Measurements from ENCODE around the gene HGD. TPM values are rescaled to one million over a fixed set of nuclear protein-coding genes. Genes with fewer than 3 reads are reported as not detected.

Gene HGD
- total RNA-seq, 4 donors from 2014 or later = not detected

GRCh38 chr3:120673116-120673515 is 8.9 kb downstream of the HGD start:
- intact Hi-C loops (cut with DNase I; ENCODE audit: low total_unique reads) = no loop called here
- no peak for TF ChIP-seq POLR2A (IDR thresholded peaks at IDR 0.05)
- TF ChIP-seq CTCF (IDR thresholded peaks at IDR 0.05) = no peak
- 20 to 35% methylated on average over 2 of the region's 2 CpGs for WGBS, 2 donors
- H3K4me3 ChIP-seq (ENCODE audit: low read depth, poor library complexity, severe bottlenecking) = no peak overlapping the region
- no peak for DNase-seq (ENCODE audit: low spot score in 2 of 2)

- 71 to 80% methylated on average over 2 of the region's 2 CpGs for WGBS, 2 donors
Measured at GRCh38 chr3:120670576-120670975, 11.5 kb downstream of the HGD start.

GRCh38 chr3:120664926-120665325 is 17.1 kb downstream of the HGD start:
- intact Hi-C loops (cut with DNase I; ENCODE audit: low total_unique reads) = no loop called here

More at GRCh38 chr3:120670576-120670975, 11.5 kb downstream of the HGD start:
- no peak overlapping the region for H3K4me3 ChIP-seq (ENCODE audit: low read depth, poor library complexity, severe bottlenecking)
- no peak for TF ChIP-seq POLR2A (IDR thresholded peaks at IDR 0.05)
- no peak for TF ChIP-seq CTCF (IDR thresholded peaks at IDR 0.05)
- intact Hi-C loops (cut with DNase I; ENCODE audit: low total_unique reads) = no loop called here
- no peak for DNase-seq (ENCODE audit: low spot score in 2 of 2)

GRCh38 chr3:120661945-120662344 is 20.1 kb downstream of the HGD start:
- TF ChIP-seq POLR2A (IDR thresholded peaks at IDR 0.05) (no peak), CTCF (IDR thresholded peaks at IDR 0.05) (no peak)
- intact Hi-C loops (cut with DNase I; ENCODE audit: low total_unique reads) = no loop called here
- H3K4me3 ChIP-seq (ENCODE audit: low read depth, poor library complexity, severe bottlenecking) = no peak overlapping the region
- 42 to 48% methylated on average over 5 of the region's 5 CpGs for WGBS, 2 donors
- no peak for DNase-seq (ENCODE audit: low spot score in 2 of 2)

More at GRCh38 chr3:120664926-120665325, 17.1 kb downstream of the HGD start:
- TF ChIP-seq CTCF (IDR thresholded peaks at IDR 0.05) (no peak), POLR2A (IDR thresholded peaks at IDR 0.05) (no peak)
- no peak overlapping the region for H3K4me3 ChIP-seq (ENCODE audit: low read depth, poor library complexity, severe bottlenecking)
- DNase-seq (ENCODE audit: low spot score in 2 of 2) = no peak

- no peak for TF ChIP-seq POLR2A (IDR thresholded peaks at IDR 0.05)
- TF ChIP-seq CTCF (IDR thresholded peaks at IDR 0.05) = no peak
- no peak overlapping the region for H3K4me3 ChIP-seq (ENCODE audit: low read depth, poor library complexity, severe bottlenecking)
- intact Hi-C loops (cut with DNase I; ENCODE audit: low total_unique reads) = no loop called here
- 13 to 17% methylated on average over 2 of the region's 2 CpGs for WGBS, 2 donors
- no peak for DNase-seq (ENCODE audit: low spot score in 2 of 2)
Measured at GRCh38 chr3:120661106-120661905, 20.7 kb downstream of the HGD start.

GRCh38 chr3:120659834-120660233 is 22.2 kb downstream of the HGD start:
- DNase-seq (ENCODE audit: low spot score in 2 of 2) = no peak
- intact Hi-C loops (cut with DNase I; ENCODE audit: low total_unique reads) = no loop called here
- WGBS, 2 donors = 81 to 87% methylated on average over 2 of the region's 2 CpGs
- H3K4me3 ChIP-seq (ENCODE audit: low read depth, poor library complexity, severe bottlenecking) = no peak overlapping the region
- no peak for TF ChIP-seq CTCF (IDR thresholded peaks at IDR 0.05)
- TF ChIP-seq POLR2A (IDR thresholded peaks at IDR 0.05) = no peak
